GM19035 (cell line): Measurements from ENCODE around the gene MMP3.

ENCODE experiments used
- ATAC-seq: cut with Tn5 transposase; IDR thresholded peaks from one replicate; pipeline ENCODE4 v1.9.1; 2021; ENCODE audit not compliant: unreplicated experiment

Gene MMP3

DNA sequence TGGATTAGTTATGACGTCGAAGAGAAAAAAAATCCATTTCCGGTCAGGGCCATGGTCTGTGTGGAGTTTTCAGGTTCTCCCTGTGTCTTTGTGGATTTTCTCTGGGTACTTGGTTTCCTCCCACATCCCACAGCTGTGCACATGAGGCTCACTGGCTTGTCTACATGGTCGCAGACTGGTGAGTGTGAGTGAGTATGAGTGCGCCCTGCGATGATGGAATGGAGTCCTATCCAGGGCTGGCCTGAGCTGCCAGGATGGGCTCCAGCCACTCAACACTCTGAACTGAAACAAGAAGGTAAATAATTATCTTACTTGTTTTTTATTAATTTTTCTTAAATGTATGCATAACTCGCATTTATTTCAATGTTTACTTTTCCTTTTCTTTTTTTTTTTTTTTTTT lies 10.8 kb downstream of the MMP3 start:
- no peak for ATAC-seq

DNA sequence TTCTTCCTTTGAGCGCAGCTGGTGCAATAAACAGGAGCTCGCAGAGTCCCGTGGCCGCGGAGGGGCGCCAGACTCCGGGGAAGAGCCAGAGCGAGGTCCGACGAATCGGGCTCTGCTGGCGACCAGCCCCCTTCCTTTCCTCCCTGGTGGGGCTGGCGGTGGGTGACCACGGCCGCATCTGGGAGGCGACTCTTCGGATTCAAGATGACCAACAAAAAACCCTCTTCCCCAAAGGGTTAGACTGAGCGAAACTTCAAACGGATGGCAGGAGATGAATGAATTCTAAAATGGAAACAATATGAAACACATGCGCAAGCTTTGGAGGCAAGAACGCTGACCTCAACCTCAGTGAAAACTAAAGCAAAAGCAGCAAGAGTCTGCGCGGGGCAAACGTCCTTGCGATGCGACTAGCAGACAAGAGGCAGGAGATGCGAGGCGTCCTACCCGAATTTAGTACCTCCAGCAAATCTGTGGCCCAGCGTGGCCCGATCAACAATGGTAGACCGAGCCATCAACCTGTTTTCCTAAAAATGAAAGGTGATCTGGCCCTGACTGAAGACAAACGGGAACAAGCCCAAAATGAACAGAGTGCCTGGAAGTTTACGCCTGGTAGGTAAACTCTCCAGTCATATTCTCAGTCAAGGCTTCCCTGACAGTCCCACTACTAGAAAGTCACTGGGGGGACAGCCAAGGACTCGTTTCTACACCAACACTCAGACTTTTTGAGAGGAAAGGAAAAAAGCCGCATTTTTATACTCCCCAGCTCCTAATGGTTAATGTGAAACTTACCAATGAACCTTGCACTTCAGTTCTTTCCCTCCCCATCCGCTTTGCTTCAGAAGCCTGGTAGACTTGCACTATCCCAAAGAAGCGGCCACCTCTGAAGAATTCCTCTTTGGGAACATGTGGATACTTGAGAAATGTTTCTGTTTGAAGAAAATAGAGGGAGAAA lies 11.6 kb downstream of the MMP3 start:
- no peak for ATAC-seq

DNA sequence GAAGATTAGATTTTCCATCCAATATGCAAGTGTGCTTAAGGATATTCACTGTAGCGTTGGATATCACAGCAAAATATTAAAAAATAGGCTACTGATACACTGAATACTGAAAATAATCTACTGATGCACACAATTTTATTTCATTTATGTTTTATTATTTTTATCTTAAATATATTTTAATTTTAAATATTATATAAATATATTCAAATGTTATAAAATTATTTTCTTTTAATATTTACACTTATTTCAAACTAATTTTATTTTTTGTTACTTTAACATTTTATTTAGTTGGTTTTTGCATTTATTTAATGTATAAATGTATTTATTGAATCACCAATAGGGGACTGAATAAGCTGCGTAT lies 12.3 kb downstream of the MMP3 start:
- ATAC-seq = no peak

DNA sequence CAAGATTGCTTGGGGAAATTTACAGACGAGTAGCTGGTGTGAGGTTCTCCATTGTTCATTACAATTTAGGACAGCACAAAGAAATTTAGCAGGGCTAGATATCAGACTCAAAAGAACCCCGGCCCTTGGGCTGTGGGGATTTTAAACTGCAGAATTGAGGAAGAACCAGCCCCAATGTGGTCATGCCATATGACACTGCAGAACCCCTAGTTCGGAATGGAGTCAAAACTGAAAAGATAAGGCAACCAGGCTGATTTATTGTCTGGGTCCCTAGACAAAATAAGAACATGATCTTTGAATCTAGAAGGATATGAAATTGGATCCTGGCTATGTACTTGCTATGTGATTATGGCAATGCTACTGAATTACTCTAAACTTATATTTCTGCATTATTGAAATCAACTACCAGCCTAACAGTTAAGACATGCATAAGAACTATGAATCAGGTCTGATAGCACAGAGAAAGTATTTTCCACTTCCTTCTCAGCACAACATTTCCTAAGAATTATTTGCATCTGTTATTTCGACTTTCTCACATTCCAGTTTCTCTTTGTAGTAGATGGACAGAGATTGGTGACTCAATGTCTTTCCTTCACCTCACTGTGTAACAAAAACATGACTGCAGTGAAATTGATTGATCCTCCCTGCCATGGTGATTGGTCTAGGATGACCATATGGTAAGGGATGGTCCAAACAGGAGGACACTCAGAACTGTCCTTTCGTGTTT lies 13.2 kb downstream of the MMP3 start:
- ATAC-seq = no peak

DNA sequence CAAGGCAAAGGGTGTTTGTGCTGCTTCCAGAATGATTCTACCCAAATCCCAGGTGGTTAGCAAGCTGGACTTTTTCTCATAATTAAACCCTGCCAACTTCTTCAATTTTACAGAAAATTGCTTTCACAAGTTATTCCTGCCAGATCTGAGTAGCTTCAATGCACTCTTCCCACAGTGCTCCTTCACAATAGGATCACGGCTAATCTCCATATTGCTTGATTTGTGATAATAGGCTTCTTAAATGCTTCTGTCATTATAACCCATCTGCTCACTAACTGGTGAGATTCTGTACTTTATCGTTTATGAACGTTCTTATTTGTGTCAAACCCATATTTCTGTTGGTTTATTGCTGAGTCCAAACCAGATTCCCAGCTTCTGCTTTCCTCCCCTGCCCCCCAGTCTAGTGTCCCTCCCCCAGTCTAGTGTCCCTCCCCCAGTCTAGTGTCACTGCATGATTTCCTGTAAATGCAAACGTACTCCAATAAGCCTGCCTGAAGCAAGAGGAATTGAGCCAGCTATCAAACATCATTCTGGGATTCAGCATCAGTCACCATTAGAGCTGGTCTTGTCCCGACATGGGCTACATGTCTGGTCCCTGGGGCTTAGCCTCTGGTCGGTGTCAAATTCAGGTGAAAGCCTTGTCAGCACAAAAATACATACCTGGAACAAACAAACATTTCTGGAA lies 14.0 kb downstream of the MMP3 start:
- no peak for ATAC-seq

DNA sequence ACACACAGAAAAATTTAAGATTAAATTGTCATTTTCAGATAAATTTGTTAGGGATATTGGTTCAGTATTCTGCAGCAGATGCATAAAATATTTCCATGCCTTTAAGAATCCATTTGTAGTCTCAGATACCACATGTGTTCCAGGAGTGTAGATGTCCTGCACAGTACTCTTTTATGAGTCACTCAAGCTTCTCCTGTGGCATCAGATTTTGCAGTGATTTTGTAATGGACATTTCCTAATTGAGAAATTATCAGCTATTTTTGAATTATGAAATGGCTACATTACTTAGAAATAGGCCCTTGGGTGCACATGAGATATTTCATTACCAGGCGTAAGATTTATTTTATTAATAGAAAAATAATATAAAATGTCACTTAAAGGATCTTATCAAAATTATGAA lies 18.9 kb downstream of the MMP3 start:
- ATAC-seq = no peak

DNA sequence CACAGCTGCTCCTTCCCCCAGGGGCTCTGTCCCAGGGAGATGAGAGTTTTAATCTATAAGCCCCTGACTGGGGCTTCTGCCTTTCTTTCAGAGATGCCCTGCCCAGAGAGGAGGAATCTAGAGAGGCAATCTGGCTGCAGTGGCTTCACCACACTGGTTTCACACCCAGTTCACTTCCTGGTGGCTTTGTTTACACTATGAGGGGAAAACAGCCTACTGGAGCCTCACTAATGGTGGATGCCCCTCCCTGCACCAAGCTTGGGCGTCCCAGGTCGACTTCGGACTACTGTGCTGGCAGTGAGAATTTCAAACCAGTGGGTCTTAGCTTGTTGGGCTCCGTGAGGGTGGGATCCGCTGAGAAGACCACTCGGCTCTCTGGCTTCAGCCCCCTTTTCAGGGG lies 23.9 kb downstream of the MMP3 start:
- no peak for ATAC-seq

DNA sequence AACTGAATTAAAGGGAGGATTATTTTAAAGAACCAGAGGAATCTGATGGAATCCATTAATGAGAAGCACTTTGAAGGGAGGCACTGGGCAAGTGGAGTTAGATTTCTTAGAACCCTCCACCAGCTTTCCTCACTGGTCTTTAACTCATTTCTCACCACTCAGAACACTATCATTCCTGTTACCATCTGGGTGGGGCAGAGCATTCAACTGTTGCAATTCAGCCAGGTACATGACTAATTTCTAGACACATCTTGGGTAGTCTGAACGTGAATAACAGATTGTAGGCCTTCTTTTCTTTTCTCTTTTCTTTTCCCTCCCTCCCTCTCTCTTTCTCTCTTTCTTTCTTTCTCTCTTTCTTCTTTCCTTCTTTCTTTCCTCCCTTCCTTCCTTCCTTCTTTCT lies 29.9 kb downstream of the MMP3 start:
- ATAC-seq = no peak

DNA sequence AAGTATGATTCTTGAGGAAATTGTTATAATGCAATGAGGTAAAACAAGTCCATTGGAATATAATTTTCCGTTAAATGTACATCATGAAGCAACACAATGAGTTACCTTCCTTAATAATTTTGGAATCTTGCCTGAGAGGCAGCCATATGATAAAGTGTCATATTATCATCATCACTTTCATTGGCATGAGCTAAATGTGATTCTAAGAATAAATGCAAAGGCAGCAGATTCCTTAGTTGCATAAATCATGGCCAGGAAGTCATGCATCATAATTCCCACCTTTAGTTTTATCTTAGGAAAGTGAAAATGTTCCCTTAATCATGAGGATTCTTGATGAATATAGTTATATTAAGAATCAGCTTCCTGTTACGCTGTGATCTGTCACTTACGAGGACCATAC lies 31.2 kb downstream of the MMP3 start:
- no peak for ATAC-seq

DNA sequence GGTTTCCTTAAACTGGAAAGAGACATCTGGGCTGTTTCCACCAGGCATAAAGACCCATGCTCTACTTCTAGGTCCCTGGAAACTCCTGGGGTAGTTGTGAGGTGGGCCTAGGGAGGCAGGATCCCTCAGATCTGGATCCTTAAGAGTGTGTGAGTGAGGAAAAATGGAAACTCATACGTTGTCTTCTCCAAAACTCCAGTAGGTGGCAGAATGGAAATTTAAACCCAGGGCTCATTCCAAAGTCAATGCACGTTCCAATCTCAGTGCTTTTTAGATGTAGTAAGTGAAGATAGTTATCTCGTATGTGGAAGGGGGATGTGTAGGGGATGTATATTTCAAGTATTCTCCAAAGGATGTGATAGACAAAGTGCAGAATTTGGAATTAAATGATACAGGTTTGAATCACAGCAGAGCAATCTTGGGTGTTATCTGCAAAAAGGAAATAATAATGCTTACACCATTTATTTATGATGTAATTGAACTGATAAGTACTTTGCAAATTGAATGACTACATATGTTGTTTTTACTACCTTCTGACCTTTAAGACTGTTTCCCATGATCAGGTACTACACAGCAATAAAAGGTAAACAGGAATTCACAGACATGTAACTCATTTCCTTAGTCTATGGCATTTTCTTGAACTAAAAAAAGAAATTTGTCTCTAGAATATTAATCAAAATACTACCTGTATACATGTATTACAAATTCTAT lies 32.3 kb downstream of the MMP3 start:
- no peak for ATAC-seq

DNA sequence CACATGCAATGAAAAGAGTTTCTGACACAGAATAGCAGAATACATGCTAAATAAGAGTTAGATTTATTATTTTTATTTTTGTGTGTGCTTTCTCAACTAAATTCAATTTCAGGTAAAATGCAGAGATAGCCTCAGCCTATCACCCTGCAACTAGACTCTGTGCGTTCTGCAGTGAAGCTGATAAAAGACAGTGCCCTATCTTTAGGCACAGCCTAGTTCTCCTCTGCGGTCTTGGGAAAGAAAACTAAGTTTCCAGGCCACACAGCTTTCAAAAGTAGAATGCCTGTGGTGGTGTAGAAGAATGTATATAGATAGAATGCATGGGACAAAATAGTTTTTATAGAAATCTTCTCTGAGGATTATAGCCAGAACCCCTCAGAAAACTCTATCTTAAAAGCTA lies 33.4 kb downstream of the MMP3 start:
- no peak for ATAC-seq

DNA sequence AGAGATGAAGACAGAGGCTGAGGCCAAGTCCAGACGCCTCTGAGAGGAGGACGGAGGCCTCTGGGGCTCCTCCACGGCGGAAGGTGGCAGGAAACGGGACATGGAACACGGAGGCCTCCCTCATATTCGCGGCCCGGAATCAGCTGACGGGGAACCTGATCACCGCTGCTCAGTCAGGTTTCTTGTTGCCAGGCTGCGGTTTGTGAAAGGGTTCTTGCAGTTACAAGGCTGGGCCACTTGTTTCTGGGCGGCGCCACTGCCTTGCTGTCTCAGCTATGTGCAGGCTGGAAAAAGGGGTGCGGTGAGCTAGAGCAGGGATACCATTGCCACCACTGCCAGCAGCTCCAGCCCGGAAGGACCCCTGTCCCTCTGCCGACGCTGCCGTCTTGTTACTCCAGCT lies 35.5 kb downstream of the MMP3 start:
- no peak for ATAC-seq

DNA sequence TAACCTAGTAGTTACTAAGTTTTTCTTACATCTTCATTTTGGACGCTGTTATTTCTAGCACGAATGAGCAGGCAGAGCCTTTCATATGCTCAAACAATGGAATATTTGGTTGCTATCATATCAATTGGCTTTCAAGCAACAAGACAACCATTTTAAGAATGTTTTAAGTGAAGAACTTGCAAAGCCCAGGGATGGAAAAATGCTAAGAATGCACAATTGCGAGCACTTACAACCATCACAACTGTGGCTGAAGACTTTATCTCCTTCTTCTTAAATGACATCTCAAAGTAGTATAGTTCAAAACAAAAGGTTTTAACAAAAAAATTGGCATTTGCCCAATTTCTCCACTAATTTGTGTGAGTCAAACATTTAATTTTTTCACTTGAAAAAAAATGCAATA lies 37.1 kb downstream of the MMP3 start:
- no peak for ATAC-seq

DNA sequence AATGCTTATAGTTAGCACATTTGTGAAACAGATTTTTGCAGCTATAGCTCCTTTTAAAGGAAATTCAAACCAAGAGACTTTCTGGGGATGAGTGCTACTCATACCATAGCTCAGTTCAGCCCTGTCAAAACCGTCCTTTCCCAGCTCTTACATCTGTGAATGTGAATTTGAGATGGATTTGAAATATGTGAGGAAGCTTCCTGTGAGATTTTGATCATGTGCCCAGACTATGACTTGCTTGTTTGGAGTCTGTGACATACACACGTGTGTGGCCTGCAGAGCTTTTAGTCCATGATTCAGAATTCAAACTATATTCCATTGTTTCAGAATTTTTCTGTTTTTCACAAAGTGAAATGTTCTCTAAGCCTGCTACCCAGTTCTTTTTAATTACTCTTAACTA lies 41.1 kb downstream of the MMP3 start:
- ATAC-seq = no peak

DNA sequence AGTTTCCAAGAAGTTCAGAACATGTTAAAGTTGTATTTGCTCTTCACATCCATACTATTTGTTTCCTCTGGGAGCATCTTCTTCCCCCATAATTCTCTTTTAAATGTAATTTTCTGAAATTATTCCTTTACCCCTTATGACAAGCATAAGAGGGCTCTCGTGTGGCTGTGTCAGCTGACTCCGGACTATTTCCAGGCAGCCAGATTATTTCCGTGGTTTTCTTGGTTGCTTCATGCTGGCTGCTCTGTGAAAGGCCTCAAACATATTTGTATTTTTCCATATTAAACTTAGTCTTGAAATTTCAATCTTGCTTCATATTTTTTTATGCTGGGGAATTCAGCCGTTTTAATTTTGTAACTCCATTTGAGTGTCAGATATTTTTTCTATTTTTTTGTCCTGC lies 42.6 kb downstream of the MMP3 start:
- ATAC-seq = no peak

DNA sequence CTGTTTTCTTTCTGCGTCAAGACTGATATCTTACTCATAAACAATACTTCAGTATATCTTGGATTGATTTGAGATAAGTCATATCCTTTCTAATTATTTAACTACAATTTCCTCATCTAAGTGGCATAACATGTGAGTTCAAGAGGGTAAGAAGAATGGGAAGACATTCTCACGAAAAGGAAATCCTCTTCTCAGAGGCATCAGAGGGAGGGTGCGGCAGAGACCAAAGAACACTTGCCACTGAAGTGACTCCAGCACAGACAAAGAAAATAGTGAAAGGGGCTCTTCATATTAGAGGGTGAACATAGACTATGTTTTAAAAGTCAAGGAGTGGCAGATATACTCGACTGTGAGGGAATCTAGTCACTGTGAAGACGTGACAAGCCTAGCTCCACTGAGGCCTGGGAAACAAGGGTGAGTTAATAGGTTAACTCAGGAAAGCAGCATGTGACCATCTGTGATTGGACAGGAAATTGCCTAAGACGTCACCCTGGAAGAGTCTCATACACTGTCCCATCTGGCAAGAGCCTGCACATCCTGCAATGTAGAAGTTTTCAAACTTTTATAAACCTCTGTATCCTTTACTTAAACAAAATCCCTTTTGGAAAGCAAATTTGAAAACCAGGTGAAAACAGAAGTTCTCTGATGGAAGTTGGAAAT lies 43.6 kb downstream of the MMP3 start:
- ATAC-seq = no peak

DNA sequence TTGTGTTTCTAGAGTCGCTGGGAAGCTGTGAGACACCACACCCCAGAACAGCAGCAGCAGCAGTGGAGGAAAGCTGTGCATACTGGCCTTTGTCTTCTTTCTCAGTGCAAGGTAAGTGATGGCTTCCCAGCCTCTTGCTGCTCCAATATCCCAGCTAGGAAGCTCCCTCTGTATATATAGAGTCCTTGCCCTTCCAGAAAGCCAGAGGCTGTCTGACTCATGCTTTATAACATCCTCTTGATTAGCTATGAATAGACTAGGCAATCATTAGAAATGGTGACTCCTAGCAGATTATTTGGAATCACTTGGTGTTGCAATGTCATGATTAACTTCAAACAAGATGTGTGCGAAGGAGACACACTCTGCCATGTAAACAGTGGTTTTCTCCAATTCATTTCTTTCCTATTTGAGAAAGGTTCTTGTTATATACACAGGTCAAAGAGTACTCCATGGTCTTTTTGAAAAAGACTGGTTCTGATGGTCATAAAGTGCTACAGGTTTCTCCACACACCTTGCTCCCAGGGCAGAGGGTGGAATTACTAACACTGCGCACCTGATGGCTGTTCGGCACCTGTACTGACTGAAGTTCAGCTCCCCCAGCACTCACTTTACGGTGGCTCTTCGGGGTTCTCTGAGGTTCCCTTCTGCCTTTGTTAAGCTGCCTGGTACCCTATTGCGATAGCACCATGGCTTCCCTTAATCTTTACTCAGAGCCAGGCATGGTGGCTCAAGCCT lies 45.2 kb downstream of the MMP3 start, which contains the start of gene MMP1:
Gene MMP1, minus strand, starts transcription at position 149 of the 735 bp plus-strand sequence. Its CDS starts 68 bp downstream, at position 81.
- ATAC-seq = no peak

DNA sequence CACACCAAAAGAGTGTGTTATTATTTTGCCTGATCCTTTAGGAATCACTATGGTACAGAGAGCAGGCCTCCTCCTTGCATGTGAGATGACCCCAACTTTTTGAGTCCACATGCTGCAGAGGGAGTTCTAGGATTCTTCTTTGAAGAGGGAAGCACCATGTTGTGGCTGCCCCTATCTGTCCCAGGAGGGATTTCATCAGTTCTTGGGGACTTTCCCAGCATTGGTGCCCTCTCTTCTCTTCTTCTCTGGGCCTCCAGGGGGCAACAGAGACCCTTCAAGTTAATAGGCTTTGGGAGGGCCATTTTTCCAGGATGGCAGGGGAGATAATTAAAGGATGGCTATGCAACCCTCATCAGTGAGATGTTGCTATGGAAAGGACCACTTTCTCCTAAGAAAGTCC lies 49.0 kb downstream of the MMP3 start:
- ATAC-seq = peak; percentile 92

DNA sequence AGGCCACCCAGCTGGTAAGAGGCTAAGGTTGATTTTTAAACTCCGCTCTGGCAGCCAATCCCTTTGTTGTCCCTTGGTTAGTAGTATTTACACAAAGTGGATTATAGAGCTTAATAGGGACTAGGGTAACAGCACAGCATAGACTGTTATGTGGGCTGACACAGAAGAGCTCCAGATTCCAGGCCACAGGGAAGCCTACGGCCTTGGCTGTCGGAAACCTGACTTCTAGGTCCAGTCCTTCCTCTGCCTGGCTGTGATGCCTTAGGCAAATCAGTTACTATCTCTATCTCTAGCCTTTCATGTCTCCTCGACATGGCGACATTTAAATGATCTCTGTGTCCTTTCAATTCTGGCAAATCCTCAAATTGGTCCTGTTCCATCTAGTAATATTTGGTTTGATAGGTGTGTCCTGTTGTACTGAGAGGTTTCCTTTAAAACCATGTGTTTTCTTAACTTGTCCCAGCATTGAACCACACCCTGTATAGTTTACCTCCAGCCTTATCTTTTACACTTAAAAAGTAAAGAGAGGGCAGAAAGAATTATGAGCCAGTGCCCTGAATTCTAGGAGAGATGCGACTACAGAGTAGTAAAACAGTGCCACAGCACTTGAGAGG lies 49.6 kb downstream of the MMP3 start:
- ATAC-seq = no peak
